ENCODE results near the gene UQCRC2. TPM values are rescaled to one million over a fixed set of nuclear protein-coding genes. Genes with fewer than 3 reads are reported as not detected.
A peak's percentile ranks its signal among the peaks of the same experiment; 100 is the strongest.
"Not testable (repeated sequence)": the region's sequence is repeated elsewhere in the genome, so short reads cannot be mapped to it uniquely, and the experiment has no call there.

Gene UQCRC2
- 100 to 1,000 TPM in 1 of 2 donors, 10 to 100 TPM in 1; 65.4 to 139 TPM for polyA plus RNA-seq

- no peaks in the 10 kb centered on the region for H3K27me3 ChIP-seq (ENCODE audit: control insufficient read depth in 1 of 2, insufficient read depth in 2 of 2, low read length in 2 of 2)
- peaks cover 0 to 3% of the 10 kb centered on the region in 2 donors for H3K4me1 ChIP-seq (ENCODE audit: control insufficient read depth in 2 of 2, insufficient read depth in 2 of 2, low read length in 1 of 2)
- H3K36me3 ChIP-seq (ENCODE audit: control insufficient read depth in 2 of 2, insufficient read depth in 2 of 2, low read length in 1 of 2) = peaks cover 2 to 5% of the 10 kb centered on the region in 2 donors
- H3K27ac ChIP-seq (ENCODE audit: low read depth in 2 of 2, low read length in 1 of 2) = peak within 1 kb of the TSS; percentile 91 to 98
- no peaks in the 10 kb centered on the region for H3K9me3 ChIP-seq (ENCODE audit: control insufficient read depth in 2 of 2, insufficient read depth in 1 of 2, low read depth in 1 of 2, low read length in 1 of 2)
- H3K4me3 ChIP-seq (ENCODE audit: low read depth in 1 of 2, low read length in 2 of 2) = peak within 1 kb of the TSS; percentile 79 to 99
- WGBS, 2 donors = 0% methylated on average over 41 of the region's 41 CpGs
Observed at GRCh38 chr16:21952793-21953540, at the start of gene UQCRC2. Gene UQCRC2, plus strand, starts transcription at chr16:21953361. Its CDS starts 63 bp downstream, at chr16:21953424.

GRCh38 chr16:21932650-21933049 lies 20.5 kb upstream of the UQCRC2 start:
- H3K27me3 ChIP-seq (ENCODE audit: control insufficient read depth in 1 of 2, insufficient read depth in 2 of 2, low read length in 2 of 2); H3K4me3 ChIP-seq (ENCODE audit: low read depth in 1 of 2, low read length in 2 of 2); H3K27ac ChIP-seq (ENCODE audit: low read depth in 2 of 2, low read length in 1 of 2); H3K4me1 ChIP-seq (ENCODE audit: control insufficient read depth in 2 of 2, insufficient read depth in 2 of 2, low read length in 1 of 2); H3K9me3 ChIP-seq (ENCODE audit: control insufficient read depth in 2 of 2, insufficient read depth in 1 of 2, low read depth in 1 of 2, low read length in 1 of 2); H3K36me3 ChIP-seq (ENCODE audit: control insufficient read depth in 2 of 2, insufficient read depth in 2 of 2, low read length in 1 of 2): not testable (repeated sequence)
- WGBS, 2 donors = 82 to 86% methylated on average over 4 of the region's 4 CpGs

- H3K4me1 ChIP-seq (ENCODE audit: control insufficient read depth in 2 of 2, insufficient read depth in 2 of 2, low read length in 1 of 2); H3K4me3 ChIP-seq (ENCODE audit: low read depth in 1 of 2, low read length in 2 of 2); H3K9me3 ChIP-seq (ENCODE audit: control insufficient read depth in 2 of 2, insufficient read depth in 1 of 2, low read depth in 1 of 2, low read length in 1 of 2); H3K27ac ChIP-seq (ENCODE audit: low read depth in 2 of 2, low read length in 1 of 2); H3K27me3 ChIP-seq (ENCODE audit: control insufficient read depth in 1 of 2, insufficient read depth in 2 of 2, low read length in 2 of 2); H3K36me3 ChIP-seq (ENCODE audit: control insufficient read depth in 2 of 2, insufficient read depth in 2 of 2, low read length in 1 of 2): not testable (repeated sequence)
- 64 to 66% methylated on average over 4 of the region's 4 CpGs for WGBS, 2 donors
Observed at GRCh38 chr16:21933316-21933715, 19.8 kb upstream of the UQCRC2 start.

GRCh38 chr16:21933790-21934189 lies 19.4 kb upstream of the UQCRC2 start:
- H3K9me3 ChIP-seq (ENCODE audit: control insufficient read depth in 2 of 2, insufficient read depth in 1 of 2, low read depth in 1 of 2, low read length in 1 of 2) = not testable (repeated sequence)
- WGBS, 2 donors = 90 to 92% methylated on average over 2 to 4 of the region's 4 CpGs

GRCh38 chr16:21936216-21936615 lies 16.9 kb upstream of the UQCRC2 start:
- 67 to 75% methylated on average over 6 of the region's 6 CpGs for WGBS, 2 donors
- H3K36me3 ChIP-seq (ENCODE audit: control insufficient read depth in 2 of 2, insufficient read depth in 2 of 2, low read length in 1 of 2); H3K9me3 ChIP-seq (ENCODE audit: control insufficient read depth in 2 of 2, insufficient read depth in 1 of 2, low read depth in 1 of 2, low read length in 1 of 2); H3K4me1 ChIP-seq (ENCODE audit: control insufficient read depth in 2 of 2, insufficient read depth in 2 of 2, low read length in 1 of 2); H3K27ac ChIP-seq (ENCODE audit: low read depth in 2 of 2, low read length in 1 of 2); H3K27me3 ChIP-seq (ENCODE audit: control insufficient read depth in 1 of 2, insufficient read depth in 2 of 2, low read length in 2 of 2); H3K4me3 ChIP-seq (ENCODE audit: low read depth in 1 of 2, low read length in 2 of 2): not testable (repeated sequence)

More at GRCh38 chr16:21933790-21934189, 19.4 kb upstream of the UQCRC2 start:
- H3K27ac ChIP-seq (ENCODE audit: low read depth in 2 of 2, low read length in 1 of 2); H3K4me3 ChIP-seq (ENCODE audit: low read depth in 1 of 2, low read length in 2 of 2); H3K36me3 ChIP-seq (ENCODE audit: control insufficient read depth in 2 of 2, insufficient read depth in 2 of 2, low read length in 1 of 2); H3K4me1 ChIP-seq (ENCODE audit: control insufficient read depth in 2 of 2, insufficient read depth in 2 of 2, low read length in 1 of 2); H3K27me3 ChIP-seq (ENCODE audit: control insufficient read depth in 1 of 2, insufficient read depth in 2 of 2, low read length in 2 of 2): not testable (repeated sequence)

GRCh38 chr16:21937336-21937829 lies 15.8 kb upstream of the UQCRC2 start:
- H3K4me1 ChIP-seq (ENCODE audit: control insufficient read depth in 2 of 2, insufficient read depth in 2 of 2, low read length in 1 of 2) = no peaks in the 10 kb centered on the region
- no peaks in the 10 kb centered on the region for H3K36me3 ChIP-seq (ENCODE audit: control insufficient read depth in 2 of 2, insufficient read depth in 2 of 2, low read length in 1 of 2)
- no peak overlapping the region for H3K27ac ChIP-seq (ENCODE audit: low read depth in 2 of 2, low read length in 1 of 2)

GRCh38 chr16:21940570-21940969 lies 12.6 kb upstream of the UQCRC2 start:
- Histone ChIP-seq H3K9me3 (ENCODE audit: control insufficient read depth in 2 of 2, insufficient read depth in 1 of 2, low read depth in 1 of 2, low read length in 1 of 2) (no peaks in the 10 kb centered on the region), H3K4me1 (ENCODE audit: control insufficient read depth in 2 of 2, insufficient read depth in 2 of 2, low read length in 1 of 2) (no peaks in the 10 kb centered on the region), H3K4me3 (ENCODE audit: low read depth in 1 of 2, low read length in 2 of 2) (no peak overlapping the region), H3K27me3 (ENCODE audit: control insufficient read depth in 1 of 2, insufficient read depth in 2 of 2, low read length in 2 of 2) (no peaks in the 10 kb centered on the region), H3K27ac (ENCODE audit: low read depth in 2 of 2, low read length in 1 of 2) (no peak overlapping the region), H3K36me3 (ENCODE audit: control insufficient read depth in 2 of 2, insufficient read depth in 2 of 2, low read length in 1 of 2) (no peaks in the 10 kb centered on the region)
- 89 to 93% methylated on average over 1 of the region's 1 CpG for WGBS, 2 donors

More at GRCh38 chr16:21937336-21937829, 15.8 kb upstream of the UQCRC2 start:
- H3K4me3 ChIP-seq (ENCODE audit: low read depth in 1 of 2, low read length in 2 of 2) = no peak overlapping the region
- no peaks in the 10 kb centered on the region for H3K27me3 ChIP-seq (ENCODE audit: control insufficient read depth in 1 of 2, insufficient read depth in 2 of 2, low read length in 2 of 2)
- no peaks in the 10 kb centered on the region for H3K9me3 ChIP-seq (ENCODE audit: control insufficient read depth in 2 of 2, insufficient read depth in 1 of 2, low read depth in 1 of 2, low read length in 1 of 2)

- Histone ChIP-seq H3K9me3 (ENCODE audit: control insufficient read depth in 2 of 2, insufficient read depth in 1 of 2, low read depth in 1 of 2, low read length in 1 of 2) (no peaks in the 10 kb centered on the region), H3K4me3 (ENCODE audit: low read depth in 1 of 2, low read length in 2 of 2) (no peak overlapping the region), H3K27me3 (ENCODE audit: control insufficient read depth in 1 of 2, insufficient read depth in 2 of 2, low read length in 2 of 2) (no peaks in the 10 kb centered on the region), H3K36me3 (ENCODE audit: control insufficient read depth in 2 of 2, insufficient read depth in 2 of 2, low read length in 1 of 2) (no peaks in the 10 kb centered on the region), H3K27ac (ENCODE audit: low read depth in 2 of 2, low read length in 1 of 2) (no peak overlapping the region), H3K4me1 (ENCODE audit: control insufficient read depth in 2 of 2, insufficient read depth in 2 of 2, low read length in 1 of 2) (no peaks in the 10 kb centered on the region)
- WGBS, 2 donors = 92% methylated on average over 4 of the region's 4 CpGs
Observed at GRCh38 chr16:21943571-21943970, 9.6 kb upstream of the UQCRC2 start.

GRCh38 chr16:21946889-21947635 lies 6.1 kb upstream of the UQCRC2 start:
- WGBS, 2 donors = 64 to 74% methylated on average over 9 of the region's 9 CpGs
- H3K36me3 ChIP-seq (ENCODE audit: control insufficient read depth in 2 of 2, insufficient read depth in 2 of 2, low read length in 1 of 2) = no peaks in the 10 kb centered on the region
- H3K4me3 ChIP-seq (ENCODE audit: low read depth in 1 of 2, low read length in 2 of 2) = no peak overlapping the region

More at GRCh38 chr16:21946889-21947635, 6.1 kb upstream of the UQCRC2 start:
- H3K9me3 ChIP-seq (ENCODE audit: control insufficient read depth in 2 of 2, insufficient read depth in 1 of 2, low read depth in 1 of 2, low read length in 1 of 2) = no peaks in the 10 kb centered on the region
- no peaks in the 10 kb centered on the region for H3K27me3 ChIP-seq (ENCODE audit: control insufficient read depth in 1 of 2, insufficient read depth in 2 of 2, low read length in 2 of 2)
- H3K4me1 ChIP-seq (ENCODE audit: control insufficient read depth in 2 of 2, insufficient read depth in 2 of 2, low read length in 1 of 2) = no peaks in the 10 kb centered on the region
- H3K27ac ChIP-seq (ENCODE audit: low read depth in 2 of 2, low read length in 1 of 2) = no peak overlapping the region
